Stimulated activated CD4-positive, alpha-beta T cell treated with anti-CD3 and anti-CD28 coated beads, Interleukin-2, amount 100 ng/mL, for 24 hours (primary cell): Measurements from ENCODE around the gene ALDH1L1.
A peak's percentile ranks its signal among the peaks of the same experiment; 100 is the strongest.

Source experiments
- DNase-seq, 2 donors: peaks; one replicate each; pipeline ENCODE4 v3.0.0-alpha.2; 2020

ALDH1L1 gene

GRCh38 chr3:126153695-126154360 is 26.6 kb downstream of the ALDH1L1 start:
- DNase-seq: no peak

- no peak for DNase-seq
These were observed 27.3 kb downstream of the ALDH1L1 start for GRCh38 chr3:126152901-126153694.

- no peak for DNase-seq
These were observed 27.9 kb downstream of the ALDH1L1 start for GRCh38 chr3:126152458-126152857.

GRCh38 chr3:126151562-126152302 is 28.7 kb downstream of the ALDH1L1 start:
- DNase-seq: peak in 1 of 2 donors; percentile 8

- peak in 1 of 2 donors; percentile 8 for DNase-seq
These were observed 30.3 kb downstream of the ALDH1L1 start for GRCh38 chr3:126149960-126150515.

- no peak for DNase-seq
These were observed 31.0 kb downstream of the ALDH1L1 start for GRCh38 chr3:126149256-126149902.

GRCh38 chr3:126147932-126148683 is 32.3 kb downstream of the ALDH1L1 start:
- peak in 1 of 2 donors; percentile 11 for DNase-seq

- no peak for DNase-seq
These were observed 33.0 kb downstream of the ALDH1L1 start for GRCh38 chr3:126147147-126147931.

GRCh38 chr3:126146525-126147146 is 33.8 kb downstream of the ALDH1L1 start:
- no peak for DNase-seq

GRCh38 chr3:126146034-126146433 is 34.4 kb downstream of the ALDH1L1 start:
- DNase-seq: no peak

- DNase-seq: peak in 1 of 2 donors; percentile 14
These were observed 37.7 kb downstream of the ALDH1L1 start for GRCh38 chr3:126142652-126143051.

GRCh38 chr3:126137490-126138130 is 42.8 kb downstream of the ALDH1L1 start:
- DNase-seq: no peak

- peak in 1 of 2 donors; percentile 4 for DNase-seq
These were observed 43.8 kb downstream of the ALDH1L1 start for GRCh38 chr3:126136428-126137220.

- DNase-seq: peak in 1 of 2 donors; percentile 11
These were observed 44.8 kb downstream of the ALDH1L1 start for GRCh38 chr3:126135406-126136076.

- no peak for DNase-seq
These were observed 45.3 kb downstream of the ALDH1L1 start for GRCh38 chr3:126135071-126135405.

- DNase-seq: peak; percentile 48 to 58
These were observed 46.0 kb downstream of the ALDH1L1 start for GRCh38 chr3:126134219-126134975.

GRCh38 chr3:126133606-126134005 is 46.8 kb downstream of the ALDH1L1 start:
- peak in 1 of 2 donors; percentile 8 for DNase-seq
